Cardiac fibroblast (primary cell): ENCODE results near the gene TTC12.

Experiments
- DNase-seq, 2 donors: peaks; one replicate each; pipeline versions ENCODE4 v3.0.0 to v3.0.0-alpha.2; 2010; ENCODE audit warnings: low read depth in 2 of 2
- H3K4me3 ChIP-seq, 2 donors: replicated peaks in 1 of 2; 1 replicate in 1 of 2; 2 replicates in 1 of 2; pipeline ENCODE4 v1.5.1; 2011; ENCODE audit warnings: low read depth in 2 of 2, low read length in 2 of 2, mild to moderate bottlenecking in 2 of 2, moderate library complexity in 1 of 2
- CTCF ChIP-seq: IDR thresholded peaks from one replicate; pipeline ENCODE4 v1.5.1; 2011; ENCODE audit warnings: low read depth, mild to moderate bottlenecking, low read length, inconsistent platforms

TTC12 gene

DNA sequence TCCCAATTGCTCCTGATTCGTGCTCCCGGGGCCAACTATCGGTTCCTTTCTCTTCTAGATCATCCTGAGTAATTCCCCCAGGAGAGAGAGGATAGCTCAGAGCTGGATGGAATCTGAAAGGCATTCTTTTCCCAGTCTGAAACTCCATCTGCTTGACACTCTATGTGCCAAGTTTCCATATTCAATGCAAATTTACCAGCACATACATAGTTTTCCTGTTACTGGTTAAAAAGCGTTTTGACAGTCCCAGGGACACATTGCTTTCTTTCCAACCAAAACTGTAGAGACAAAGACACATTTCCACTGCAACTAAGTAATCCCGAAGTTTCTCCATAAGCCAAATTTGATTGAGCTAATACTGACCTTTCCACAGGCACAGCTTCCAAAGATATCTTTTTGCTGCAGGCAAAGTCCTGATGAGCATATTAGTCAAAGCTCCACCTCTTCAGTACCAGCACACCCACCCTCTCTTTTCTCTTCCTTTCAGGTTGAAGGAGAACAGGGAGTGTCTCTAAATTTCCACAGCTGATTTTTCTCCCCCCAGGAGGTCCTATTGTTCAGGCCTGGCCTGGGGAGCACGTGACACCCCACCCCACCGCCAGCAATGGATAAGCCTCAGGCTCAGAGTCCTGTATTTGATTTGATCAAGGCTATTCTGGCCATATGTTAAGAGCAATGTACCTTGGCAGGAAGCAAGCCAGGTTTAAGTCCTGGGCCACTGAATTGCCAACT, 63.5 kb downstream of the TTC12 start:
- TF ChIP-seq CTCF = no peak
- peak; percentile 22 to 59 for DNase-seq
- no peak overlapping the region for H3K4me3 ChIP-seq

- no peak overlapping the region for H3K4me3 ChIP-seq
- DNase-seq = no peak
- no peak for TF ChIP-seq CTCF
Measured at GRCh38 chr11:113378692-113379091, 64.3 kb downstream of the TTC12 start.

DNA sequence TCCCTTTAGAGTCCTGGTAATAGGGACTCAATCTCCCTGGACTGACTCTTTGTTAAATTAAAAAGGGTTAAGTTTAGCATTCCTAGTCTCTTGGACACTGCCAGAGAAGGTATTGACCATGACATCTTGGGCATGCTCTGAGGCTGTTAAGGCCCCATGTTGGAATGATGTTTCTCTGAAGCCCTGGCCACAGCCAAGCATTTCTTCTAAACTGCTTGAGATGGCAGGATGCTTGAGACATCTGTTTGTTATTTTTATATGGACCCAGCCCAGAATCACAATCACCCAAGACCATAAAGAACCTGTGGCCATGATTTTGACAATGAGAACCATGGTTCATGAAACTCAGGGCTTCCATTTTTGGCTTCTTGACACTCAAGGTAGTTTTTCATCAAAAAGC, 67.7 kb downstream of the TTC12 start:
- DNase-seq = no peak
- no peak overlapping the region for H3K4me3 ChIP-seq
- TF ChIP-seq CTCF = no peak

DNA sequence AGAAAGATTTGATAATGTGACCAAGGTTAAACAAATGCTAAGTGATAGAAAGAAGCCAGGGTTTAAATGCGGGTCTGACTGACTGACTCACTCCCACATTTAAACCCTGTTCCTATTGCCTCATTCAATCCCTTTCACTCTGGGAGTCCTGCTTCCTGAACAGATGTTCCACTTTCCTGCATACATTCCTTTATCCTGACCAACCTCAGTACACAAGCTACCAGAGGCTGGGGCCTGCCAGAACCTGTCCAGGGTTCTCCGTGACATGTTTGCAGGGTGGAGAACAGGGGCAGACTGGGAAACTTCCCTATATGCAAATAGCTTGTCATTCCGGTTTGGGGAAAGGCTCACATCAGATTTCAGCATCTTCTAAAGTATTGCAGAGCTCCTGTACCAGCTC, 70.2 kb downstream of the TTC12 start:
- peak; percentile 90 to 96 for DNase-seq

GRCh38 chr11:113385749-113386148, 71.4 kb downstream of the TTC12 start:
- TF ChIP-seq CTCF = no peak
- H3K4me3 ChIP-seq = no peak overlapping the region

More for the DNA sequence above, 70.2 kb downstream of the TTC12 start:
- TF ChIP-seq CTCF = no peak
- H3K4me3 ChIP-seq = no peak overlapping the region

DNA sequence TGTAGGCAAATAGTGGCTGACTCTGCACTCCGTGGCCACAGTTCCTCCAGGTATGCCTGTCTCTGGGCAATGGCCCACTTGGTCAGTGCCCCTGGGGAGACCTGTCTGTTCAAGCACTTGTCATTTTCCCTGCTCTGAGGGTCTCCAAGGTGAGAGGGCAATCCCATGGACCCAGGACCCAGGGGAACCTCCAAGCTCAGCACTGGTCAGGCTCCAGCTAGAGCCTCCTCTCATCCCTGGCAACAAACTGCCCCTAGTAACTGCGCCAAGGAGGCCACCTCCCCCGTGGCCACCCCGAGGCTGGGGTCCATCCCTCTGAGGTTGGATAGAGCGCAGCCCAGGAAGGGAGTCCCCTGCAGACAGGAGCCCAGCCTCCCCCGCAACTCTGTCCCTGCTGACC, 72.5 kb downstream of the TTC12 start:
- DNase-seq = no peak
- no peak for TF ChIP-seq CTCF
- H3K4me3 ChIP-seq = no peak overlapping the region

More at GRCh38 chr11:113385749-113386148, 71.4 kb downstream of the TTC12 start:
- DNase-seq = no peak
